Hematopoietic multipotent progenitor cell treated with erythropoietin and hydrocortisone succinate and interleukin-3 and kit ligand, for 4 days (in vitro differentiated cells): ENCODE measurements around the gene C4BPA.

Experiments used
- DNase-seq: peaks from one replicate; pipeline ENCODE4 v3.0.0-alpha.2; 2015

C4BPA gene

DNA sequence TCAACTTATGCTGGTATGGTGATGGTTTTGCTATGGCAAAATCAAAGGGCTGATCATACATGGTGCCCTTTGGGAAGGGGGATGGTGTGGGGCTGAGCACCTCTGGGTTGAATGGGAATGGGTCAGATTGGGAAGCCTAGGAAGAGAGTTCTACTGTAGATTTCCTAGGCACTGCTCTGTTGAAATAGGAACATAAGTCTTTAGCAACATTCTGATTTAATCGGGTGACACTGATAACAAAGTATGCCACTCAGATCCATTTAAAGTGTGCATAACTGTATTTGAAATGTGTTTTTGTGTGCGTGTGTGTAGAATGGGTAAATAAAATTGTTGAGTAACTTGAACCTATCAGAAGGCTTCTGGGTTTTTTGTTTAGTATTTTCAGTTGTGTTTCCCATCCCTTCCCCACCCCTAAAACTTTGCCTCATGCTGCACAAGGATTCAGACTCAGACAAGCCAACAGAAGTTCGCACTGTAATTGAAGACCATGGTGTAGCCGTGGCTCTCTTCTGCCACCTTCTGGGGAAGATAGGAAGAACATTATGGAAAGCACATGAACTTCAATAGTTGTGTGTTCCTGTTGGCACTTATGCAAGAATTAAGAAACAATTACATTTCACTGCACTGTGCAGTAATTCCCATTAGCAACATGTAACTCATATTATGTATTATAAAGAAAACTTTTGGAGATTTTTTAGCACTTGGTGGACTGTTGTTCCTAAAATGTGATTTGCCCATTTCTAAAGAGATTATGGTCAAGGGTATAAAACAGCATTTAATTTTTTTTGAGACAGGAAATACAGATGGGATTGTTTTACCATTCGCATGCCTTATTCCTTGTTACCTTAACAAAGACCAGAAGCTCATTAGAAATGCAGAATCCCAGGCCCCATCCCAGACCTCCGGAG is 26.3 kb upstream of the C4BPA start:
- DNase-seq = peak; percentile 92

DNA sequence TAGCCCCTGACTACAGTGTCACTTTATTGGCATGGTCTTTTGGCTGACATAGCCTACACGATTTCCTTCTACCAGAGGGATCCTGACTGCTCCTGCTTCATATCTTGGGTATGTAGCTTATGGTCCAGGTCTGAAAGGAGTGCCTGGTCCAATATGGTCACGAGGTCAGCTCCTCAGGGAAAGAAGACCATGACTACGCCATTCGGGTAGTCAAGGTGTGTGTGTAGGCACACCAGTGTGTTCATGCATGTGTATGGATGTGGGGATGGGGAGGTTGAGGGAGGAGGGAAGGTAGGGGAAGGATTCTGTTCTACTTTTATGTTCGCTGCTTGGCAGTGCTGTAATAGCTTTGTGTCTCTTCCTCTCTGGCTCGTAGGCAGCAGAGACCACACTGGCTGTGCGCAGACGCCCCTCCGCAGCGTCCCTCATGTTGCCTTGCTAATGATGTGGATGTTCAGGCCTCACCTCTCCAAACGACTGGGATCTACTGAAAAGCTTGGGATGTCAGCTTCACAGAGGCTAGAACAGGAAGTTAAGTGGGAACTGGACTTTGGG is 25.4 kb upstream of the C4BPA start:
- DNase-seq = no peak

DNA sequence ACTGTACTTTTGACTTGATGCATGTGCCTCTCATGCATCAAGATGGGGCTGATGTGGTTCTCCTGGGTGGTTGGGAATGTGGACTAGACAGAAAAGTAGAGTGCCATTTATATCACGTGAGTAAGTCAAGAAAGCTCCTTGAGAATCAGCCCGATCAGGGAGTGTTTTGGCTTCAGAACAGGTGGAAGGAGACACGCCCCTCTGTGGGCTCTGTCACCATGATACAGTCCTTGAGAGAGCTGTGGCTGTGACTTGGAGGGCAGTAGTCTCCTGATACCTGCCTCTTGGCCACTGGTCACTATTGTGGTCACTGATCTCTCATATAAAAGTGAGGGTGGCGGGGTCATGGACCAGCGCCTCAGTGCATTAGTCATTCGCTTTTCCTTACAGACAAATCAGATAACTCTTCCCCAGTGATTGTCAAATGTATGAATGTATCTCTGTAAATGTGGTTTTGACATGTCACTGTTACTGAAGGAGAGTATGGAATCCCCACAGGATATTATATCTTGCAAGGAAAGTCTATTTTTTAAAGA is 24.3 kb upstream of the C4BPA start:
- DNase-seq = no peak

DNA sequence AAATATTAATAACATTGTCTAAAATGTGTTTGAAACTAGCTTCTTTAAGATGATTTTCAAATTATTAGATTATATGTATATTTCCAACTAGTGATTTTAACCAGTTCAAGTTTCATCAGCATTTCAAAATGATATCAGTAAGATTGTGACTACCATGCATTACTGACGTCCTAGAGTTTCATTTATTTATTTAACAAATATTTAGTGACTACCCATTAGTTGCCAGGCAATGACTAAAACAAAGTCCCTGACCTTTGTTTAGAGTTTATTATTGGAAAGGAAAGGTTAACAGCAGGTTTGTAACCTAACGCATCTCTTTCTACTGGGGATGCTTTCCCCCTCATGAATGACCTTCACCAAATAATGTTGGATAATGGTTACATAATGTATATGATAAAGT is 22.9 kb upstream of the C4BPA start:
- no peak for DNase-seq

DNA sequence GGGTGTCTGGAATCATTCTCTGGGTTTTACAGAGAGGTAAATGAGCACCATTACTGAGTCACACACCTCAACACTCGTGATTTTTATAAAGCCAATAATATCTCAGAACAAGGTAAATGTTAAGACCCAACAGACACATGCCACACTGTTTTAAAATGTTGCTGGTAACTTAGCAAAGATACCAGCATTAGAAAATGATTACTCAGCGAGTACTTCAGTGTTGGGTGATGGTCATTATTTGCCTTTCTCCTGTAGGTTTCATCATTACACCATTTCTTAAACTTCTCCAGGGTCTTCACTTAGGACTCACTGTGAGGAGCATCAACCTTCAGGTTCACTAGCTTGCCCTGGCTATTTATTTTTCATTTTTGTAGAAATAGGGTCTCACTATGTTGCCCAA is 22.2 kb upstream of the C4BPA start:
- no peak for DNase-seq

DNA sequence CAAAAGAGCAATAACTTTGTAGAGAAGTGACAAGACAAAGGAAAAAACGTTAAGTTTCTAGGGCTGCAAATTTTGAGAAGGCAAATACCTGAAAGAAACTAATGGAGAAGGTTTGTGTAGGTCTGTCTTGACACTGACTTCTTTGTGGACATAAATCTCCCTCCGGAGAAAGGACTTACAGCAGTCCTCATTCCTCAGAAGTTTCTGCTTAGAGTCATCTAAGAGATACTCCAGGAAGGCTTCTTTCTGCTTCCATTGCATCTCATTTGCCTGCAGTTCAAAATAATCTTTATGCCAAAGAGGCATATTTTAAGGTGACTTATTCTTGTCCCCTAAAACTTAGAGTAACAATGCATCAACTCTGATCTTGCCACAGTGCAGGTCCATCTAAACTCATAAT is 19.8 kb upstream of the C4BPA start:
- no peak for DNase-seq

DNA sequence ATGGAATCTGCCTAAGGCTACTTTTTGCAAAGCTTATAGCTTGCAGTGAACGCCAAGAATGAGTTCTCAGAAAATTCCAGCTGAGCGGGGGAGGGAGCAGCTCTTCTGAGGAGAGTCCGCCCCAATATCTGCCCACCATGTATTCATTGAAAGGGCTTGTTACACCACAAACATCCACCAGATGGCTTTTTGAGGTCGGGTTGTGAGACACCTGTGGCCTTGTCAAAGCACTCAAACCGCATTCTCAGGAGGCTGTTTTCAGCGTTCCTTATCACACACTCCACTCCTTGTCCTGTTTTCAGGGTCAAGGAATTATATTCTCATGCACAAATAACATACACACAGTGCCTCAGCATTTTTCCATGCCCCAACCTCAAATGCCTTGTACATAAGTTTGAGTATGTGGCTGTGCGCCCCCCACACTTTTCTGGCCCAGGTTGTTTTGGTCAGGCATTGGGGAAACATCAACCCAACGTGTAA is 19.3 kb upstream of the C4BPA start:
- DNase-seq = peak; percentile 90

DNA sequence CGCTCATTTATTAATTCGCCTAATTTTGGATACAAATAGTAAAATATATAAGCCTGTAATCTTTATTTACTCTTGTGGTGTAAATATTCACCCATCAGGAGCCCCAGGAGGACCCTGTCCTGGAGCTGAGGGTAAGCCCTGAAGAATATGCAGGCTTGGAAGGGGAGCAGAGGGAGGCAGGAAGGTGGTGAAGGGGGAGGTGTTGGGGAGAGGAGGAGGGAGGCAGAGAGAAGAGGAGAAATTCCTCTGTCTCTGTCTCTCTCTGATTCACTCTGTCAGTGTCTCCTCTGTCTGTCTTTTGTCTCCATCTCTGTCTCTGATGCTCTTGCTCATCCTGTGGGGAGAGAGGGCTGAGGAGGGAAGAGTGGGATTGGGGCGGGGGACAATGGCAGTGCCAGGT is 18.1 kb upstream of the C4BPA start:
- DNase-seq = no peak

DNA sequence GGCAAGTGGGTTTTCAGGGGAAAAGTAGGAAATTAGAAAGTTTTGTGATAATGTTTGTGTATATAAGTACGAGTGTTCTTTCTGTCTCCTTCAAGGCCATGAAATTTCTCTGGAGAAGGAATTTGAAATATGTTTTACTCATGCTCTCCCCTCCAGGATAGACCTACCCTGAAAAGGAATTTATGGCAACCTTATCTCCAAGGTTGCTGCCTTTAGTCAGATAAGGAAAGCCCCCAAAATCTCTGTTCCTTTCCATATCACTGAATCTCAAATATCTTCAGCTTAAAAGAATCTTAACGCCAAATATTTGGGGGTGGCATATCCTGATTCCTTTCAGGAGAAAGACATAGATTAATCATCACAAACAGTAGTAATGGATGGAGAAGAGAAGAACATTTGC is 15.9 kb upstream of the C4BPA start:
- DNase-seq = no peak

DNA sequence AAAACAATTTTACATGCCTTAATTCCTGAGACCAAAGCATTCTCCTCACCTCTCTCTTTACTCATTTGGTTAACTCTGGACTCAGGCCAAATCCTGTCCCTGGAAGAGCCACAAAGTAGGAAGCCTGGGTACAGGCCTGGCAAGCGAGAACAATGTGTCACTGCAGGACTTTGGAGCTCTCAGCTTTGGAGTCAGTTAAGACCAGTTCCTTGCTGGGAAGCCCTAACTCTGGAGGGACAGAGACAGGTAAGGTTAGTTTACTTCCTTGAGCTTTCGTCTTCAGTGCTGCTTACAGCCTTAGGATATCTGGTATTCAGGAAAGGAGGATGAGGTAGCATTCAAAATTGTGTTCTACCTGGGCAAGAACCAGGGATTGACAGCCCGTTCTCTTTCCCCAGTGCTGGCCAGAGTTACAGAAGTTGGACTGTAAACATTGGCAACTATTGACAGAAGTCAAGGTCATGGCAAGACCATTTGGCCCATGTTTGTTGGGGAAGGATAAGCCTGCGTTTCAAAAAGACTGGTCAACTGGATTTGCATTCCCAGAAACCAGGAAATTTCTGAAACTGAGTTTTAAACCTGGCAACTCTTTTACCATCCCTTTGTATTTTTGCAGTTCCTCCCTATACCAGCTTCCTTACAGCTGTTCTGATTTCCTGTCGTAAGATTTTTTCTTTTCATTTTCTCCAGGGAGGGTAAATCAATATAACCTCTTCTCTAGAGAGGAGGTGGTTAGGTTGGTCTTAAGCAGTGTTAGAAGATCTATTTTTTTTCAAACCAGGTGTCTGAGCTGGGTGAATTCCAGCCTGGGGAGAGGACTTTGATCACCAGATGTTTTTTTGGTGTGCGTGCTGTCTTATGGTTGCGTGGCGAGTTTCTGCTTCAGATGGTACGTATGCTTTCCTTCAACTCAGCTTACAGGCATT is 15.1 kb upstream of the C4BPA start, which contains the start of gene C4BPB:
TSS of gene C4BPB (plus strand) at position 160 of the 926 bp plus-strand sequence. CDS start at position 832, 672 bp downstream.
- no peak for DNase-seq

DNA sequence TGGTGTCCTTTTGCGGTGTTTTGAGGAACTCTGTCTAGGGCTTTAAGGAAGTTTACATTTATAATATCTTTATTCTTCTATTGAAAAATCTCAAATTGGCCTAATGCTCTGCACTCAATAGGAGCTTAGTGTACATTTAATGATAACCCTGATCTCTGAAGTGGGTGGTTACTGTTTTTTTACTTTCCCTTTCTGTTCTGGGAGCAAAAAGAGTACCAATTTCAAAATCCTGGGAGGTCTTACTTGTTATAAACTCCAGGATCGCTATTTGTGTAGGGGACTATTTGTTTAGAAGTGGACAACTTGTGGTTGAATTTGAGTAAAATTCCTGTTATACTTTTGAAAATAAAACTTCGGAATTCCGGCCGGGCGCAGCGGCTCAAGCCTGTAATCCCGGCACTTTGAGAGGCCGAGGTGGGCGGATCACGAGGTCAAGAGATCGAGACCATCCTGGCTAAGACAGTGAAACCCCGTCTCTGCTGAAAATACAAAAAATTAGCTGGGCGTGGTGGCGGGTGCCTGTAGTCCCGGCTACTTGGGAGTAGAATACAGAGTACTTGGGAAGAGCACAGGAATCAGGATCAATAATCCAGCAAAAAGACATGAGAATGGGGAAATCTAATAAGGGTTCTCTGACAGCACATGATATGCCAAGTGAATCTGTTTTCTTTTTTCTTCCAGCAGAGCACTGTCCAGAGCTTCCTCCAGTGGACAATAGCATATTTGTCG is 14.2 kb upstream of the C4BPA start:
- DNase-seq = no peak

DNA sequence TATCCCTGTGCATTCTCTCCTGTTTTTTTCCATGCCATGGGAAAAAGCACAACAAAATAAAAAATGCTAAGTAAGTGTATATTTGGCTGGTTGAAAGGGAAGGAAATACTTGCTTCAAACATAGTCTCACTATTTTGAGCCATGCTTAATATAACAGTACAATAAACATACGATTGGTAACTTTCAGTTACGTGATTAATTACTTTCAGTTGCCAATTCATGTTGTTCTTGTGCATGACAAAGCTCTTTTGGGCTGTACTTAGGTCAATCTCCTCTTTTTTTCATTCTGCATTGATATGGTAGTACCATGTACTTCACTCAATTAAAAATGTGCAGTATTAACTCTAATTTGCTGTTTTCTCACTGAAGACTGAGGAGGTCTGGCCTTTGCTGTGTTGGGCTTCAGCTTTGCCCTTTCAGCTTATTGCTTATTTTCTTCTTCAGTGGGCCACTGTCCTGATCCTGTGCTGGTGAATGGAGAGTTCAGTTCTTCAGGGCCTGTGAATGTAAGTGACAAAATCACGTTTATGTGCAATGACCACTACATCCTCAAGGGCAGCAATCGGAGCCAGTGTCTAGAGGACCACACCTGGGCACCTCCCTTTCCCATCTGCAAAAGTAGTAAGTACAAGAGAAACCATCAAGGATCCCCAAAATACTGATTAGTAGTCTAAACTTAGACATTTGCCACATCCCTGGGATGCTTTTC is 12.7 kb upstream of the C4BPA start:
- DNase-seq = no peak

DNA sequence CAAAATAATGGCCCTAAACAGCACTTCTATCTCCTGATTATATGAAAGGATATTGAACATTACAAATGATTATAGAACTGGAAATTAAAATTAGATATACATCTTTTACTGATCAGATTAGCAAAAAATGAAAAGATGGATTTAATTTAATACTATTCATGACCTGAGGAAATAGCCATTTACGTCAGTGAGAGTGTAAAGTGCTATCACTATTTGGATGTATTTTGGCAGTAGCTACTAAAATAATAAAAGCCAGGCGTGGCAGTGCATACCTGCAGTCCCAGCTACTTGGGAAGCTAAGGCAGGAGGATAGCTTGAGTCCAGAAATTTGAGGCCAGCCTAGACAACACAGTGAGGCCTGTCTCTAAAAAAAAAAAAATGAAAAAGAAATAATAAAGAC is 10.1 kb upstream of the C4BPA start:
- DNase-seq = no peak

DNA sequence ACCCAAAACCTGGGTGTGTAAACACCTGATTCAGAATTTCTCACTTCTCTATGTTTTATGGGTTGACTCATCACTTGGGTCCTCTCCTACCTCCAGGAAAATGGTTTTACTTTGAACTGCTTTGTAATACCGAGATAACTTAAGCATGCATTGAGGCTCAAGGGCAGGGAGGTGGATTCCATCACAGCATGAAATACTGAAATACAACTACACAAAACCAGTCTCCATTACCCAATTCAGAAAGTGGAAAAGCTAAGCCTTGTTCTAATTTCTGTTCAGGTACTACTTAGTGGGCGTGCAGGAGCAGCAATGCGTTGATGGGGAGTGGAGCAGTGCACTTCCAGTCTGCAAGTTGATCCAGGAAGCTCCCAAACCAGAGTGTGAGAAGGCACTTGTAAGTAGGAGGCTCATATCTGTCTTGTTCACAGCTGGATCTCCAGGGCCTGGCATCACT is 6.1 kb upstream of the C4BPA start:
- DNase-seq = no peak

DNA sequence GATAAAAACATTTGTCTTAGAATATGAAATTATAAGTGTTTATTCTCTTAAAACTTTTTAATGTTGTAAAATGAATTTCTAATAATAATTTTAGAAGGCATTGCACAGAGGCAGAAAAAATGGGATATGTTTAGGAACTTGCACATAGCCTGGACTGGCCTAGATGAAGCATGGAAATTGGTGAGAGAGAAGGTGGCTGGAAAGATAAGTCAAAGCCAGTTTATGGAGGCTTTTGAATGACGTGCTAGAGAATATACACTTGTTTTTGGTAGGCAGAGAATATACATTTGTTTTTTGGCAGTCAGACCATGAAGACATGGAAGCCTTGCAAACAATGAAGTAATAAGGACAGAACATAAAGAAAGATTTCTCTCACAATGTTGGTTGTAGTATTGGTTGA is 2.3 kb upstream of the C4BPA start:
- DNase-seq = no peak

DNA sequence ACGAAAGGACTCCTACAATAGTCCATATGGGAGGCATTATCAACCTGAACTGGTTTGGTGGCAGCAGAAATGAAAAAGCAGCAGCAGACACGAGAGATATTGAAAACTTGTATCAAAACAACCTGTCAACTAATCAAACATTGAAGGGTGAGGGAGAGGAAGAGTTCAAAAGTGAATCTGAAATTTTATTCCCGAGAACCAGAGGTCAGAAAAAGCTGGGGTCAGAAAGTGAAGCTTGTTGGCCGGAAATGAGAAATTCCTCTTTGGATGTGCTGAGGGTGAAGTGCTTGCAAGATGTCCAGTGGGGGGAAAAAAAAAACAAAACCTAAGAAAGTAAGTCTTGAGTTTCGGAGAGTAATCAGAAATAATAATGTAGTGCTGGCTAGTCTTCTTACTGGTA is 1.9 kb upstream of the C4BPA start:
- DNase-seq = no peak

DNA sequence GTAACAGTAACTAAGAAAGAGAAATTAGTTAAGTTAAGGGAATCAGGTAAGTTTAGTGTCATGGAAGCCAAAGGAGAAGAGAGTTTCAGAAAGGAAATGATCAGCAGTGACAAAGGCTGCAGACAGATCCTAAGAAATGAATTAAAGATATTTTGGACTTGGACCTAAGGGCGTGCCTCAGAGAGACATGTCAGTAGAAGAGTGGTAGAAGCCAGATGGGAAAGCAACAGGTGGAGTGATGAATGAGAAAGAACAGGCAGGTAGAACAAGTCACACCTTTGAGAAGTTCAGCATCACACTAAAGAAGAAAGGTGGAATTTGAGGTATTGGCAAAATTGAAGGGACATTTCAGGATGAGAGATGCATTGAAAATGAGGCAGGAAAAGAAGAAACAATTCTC is 1.4 kb upstream of the C4BPA start:
- no peak for DNase-seq

DNA sequence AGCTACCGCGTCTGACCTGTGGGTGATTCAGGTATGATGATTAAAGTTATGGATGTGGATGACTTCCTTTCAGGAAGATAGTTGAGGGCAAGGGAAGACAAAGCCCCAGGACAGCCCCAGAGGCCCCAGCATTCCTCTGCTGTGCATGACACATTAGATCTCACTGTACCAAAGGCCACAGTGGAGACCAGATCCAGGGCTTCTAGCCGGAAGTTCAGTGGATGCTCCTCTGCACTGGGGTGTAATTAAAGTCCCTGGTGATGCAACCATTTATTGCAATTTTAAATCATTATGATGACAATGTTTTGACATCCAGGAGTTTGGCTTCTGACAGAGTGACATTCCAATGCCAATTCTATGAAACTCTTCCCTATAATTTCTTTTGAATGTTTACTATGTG is 5.0 kb downstream of the C4BPA start:
- DNase-seq = no peak

DNA sequence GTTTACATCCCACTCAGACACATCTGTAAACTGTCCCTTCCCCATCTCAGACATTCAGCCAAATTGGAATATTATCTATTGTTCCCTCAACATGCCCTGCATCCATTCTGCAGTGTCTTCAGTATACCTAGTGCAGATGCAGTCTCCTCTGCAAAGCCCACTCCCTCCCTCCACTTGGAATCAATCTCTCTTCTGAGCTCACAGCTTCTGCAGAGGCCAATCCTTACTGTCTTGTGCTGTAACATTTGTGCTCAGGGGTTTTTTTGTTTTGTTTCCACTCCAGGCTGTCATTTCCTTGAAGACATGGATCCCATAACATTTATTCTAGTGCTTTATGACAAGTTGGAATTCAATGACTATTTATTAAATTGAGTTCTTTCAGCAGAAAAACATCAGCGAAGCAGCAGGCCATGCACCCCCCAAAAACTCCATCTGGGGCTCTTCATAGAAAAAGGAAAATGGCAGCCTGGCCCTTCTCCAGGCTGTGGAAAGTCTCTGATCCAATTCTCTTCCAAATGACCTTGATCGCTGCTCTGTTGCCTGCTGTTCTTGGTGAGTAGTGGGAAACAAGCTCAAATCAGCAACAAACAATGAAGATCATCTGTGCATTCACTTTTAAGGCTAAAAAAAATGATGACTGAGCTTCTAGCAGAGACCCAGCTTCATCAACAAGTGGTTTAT is 8.7 kb downstream of the C4BPA start:
- DNase-seq = no peak

DNA sequence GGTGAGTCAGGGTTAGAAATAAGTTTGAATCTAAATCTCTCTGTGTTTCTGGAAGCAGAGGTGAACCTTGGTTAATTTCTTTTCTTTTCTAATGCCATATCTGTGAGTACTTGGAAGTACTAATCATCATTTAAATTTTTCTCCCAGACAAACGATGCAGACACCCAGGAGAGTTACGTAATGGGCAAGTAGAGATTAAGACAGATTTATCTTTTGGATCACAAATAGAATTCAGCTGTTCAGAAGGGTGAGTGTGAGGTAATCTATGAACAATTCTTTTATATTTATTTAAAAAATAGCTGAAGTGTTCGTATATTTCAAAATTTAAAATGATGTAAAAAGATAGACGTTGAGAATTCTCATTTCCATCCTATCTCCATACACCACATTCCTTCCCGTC is 11.2 kb downstream of the C4BPA start:
- DNase-seq = peak; percentile 12

DNA sequence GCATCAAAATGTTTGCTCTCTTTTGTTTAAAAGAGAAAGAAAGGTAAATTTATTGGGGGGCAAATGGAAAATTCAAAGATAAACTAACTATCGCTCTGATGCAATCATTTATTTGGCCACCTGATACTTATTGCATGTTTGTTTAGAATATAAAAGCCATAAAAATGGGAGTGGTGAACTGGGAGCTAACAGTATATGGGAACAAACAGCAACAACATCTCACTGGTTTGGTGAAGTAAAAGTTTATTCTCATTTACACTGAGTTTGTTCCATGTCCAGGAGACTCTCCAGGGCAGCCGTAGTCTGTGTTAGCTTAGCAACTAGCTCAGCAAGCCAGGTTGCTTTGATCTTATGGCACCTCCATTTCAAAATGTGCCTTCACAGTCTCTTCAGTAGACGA is 20.4 kb downstream of the C4BPA start:
- DNase-seq = no peak
